Sigmoid colon (tissue), 4 donors: Measurements from ENCODE around the gene CCNK.
A peak's percentile ranks its signal among the peaks of the same experiment; 100 is the strongest.

Experiments used
- CTCF ChIP-seq, 4 experiments: fragments of 450-650 bp in 3 of 4; fragments of 200-600 bp in 1 of 4; IDR thresholded peaks; one replicate each; pipeline ENCODE4 v1.5.1; 2016 to 2019; ENCODE audit warnings: antibody characterized with exemption in 4 of 4, mild to moderate bottlenecking in 3 of 4, moderate library complexity in 2 of 4
- POLR2A ChIP-seq, 2 donors: fragments of 450-650 bp; IDR thresholded peaks; one replicate each; pipeline ENCODE4 v1.6.1; 2016; ENCODE audit warnings: antibody characterized with exemption in 2 of 2, mild to moderate bottlenecking in 2 of 2, moderate library complexity in 2 of 2
- POLR2AphosphoS5 ChIP-seq, 4 donors: sonication (generic); formaldehyde crosslinking; IDR thresholded peaks; one replicate each; pipeline ENCODE4 v1.6.1; 2017; ENCODE audit warnings: antibody characterized with exemption in 4 of 4

- TF ChIP-seq POLR2A (IDR thresholded peaks at IDR 0.05) (no peak), CTCF (IDR thresholded peaks at IDR 0.05) (no peak), POLR2AphosphoS5 (IDR thresholded peaks at IDR 0.05) (peak in 1 of 4 donors; percentile 51)
Measured at GRCh38 chr14:99561864-99562263, 80.7 kb downstream of the CCNK start.
